DMS114 treated with DMSO at 0.1 percent for 48 hours (cell line): ENCODE measurements around the gene TMEM187.

ENCODE experiments used
- DNase-seq: peaks from one replicate; lab custom pipeline; 2025; ENCODE audit not compliant: unreplicated experiment; lab: John Stamatoyannopoulos, UW

Gene TMEM187

GRCh38 chrX:153995504-153995903 lies 22.9 kb downstream of the TMEM187 start:
- no peak for DNase-seq

DNA sequence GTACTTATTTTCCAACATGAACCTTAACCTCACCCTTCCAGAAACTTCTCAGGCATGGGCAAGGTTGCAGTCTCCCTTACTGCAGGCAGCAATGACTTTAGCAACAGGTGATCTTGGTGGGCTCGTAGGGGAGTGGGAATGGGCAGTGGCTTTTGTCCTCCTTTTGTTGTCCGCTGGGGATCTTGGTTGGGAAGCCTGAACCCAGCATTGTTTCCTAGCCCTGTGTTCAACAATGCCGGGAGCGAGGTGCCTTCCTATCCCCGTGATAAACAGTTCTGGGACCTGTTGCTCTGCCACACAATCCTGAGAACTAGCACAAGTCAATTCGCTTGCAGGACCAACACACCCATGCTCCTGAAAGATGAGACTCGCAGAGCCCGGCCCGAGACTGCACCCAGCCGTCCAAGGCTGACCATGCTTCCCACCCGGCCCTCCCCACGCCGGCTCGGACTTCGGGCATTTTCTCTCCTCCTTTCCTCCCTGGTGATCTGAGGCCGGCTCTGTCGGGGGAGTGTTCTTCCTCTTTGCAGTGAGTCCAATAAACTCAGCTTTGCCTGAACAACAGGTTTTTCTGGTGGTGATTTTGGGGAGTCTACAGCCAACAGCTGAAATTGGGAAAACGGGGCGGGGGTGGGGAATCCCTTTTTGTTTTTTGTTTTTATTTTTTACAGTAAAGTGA lies 26.9 kb downstream of the TMEM187 start:
- no peak for DNase-seq

- no peak for DNase-seq
Observed at GRCh38 chrX:154000051-154000450, 27.5 kb downstream of the TMEM187 start.

GRCh38 chrX:154002215-154002719 lies 29.7 kb downstream of the TMEM187 start:
- no peak for DNase-seq

DNA sequence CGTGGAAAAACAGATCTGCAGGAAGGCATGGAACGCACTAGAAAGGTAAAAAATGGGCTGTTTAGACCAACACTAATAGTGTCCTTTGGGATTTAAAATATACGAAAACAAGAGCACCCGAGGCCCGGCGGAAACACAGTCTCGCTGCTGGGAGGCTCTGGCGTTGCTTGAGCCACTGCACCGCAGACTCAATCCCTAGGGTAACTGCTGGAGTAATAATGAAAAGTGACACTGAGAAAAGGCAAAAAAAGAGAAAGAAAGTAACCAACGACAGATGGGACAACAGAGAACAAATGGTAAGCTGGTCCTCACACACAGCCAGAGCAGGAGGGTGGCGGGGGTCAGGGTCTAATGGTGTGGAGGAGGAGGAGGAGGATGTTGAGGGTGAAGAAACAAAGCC lies 31.8 kb downstream of the TMEM187 start:
- no peak for DNase-seq

GRCh38 chrX:154006947-154007346 lies 34.4 kb downstream of the TMEM187 start:
- no peak for DNase-seq

GRCh38 chrX:154008521-154008920 lies 36.0 kb downstream of the TMEM187 start:
- no peak for DNase-seq

DNA sequence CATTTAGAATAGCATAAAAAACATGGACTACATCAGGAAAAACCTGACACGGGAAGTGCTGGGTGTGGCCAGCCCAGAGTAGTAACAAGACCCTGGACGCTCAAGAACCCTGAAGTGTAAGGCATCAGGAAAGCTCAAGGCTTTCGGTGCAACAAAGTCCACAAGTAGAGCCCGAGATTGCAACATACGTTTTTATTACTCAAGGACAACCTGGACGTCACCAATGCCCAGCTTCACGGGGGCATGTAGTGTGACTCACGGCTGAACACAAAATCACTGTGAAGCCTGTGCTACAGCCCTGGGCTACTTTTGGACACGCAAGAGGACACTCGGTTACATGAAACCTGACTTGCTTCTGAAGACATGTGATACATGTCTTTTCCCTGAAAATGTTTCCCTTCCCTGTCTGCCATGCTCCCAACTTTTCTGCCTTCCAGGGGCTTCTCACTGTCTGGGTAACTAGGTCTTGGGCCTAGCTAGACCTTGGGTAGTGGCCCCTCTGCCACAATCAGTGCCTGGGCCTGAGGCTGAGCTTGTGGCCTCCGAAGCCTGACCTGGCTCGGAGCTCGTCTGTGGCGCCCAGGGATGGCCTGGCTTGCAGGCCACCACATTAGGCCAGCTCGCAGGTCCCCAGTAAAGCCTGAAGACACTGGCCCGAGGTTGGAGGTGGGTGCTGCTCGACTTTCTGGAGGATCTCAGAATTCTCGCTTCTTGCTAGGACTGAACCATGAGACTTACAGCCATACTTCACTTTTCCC lies 38.0 kb downstream of the TMEM187 start:
- no peak for DNase-seq

- no peak for DNase-seq
Observed at GRCh38 chrX:154011376-154012335, 39.1 kb downstream of the TMEM187 start.

- no peak for DNase-seq
Observed at GRCh38 chrX:154012336-154012991, 39.9 kb downstream of the TMEM187 start.

DNA sequence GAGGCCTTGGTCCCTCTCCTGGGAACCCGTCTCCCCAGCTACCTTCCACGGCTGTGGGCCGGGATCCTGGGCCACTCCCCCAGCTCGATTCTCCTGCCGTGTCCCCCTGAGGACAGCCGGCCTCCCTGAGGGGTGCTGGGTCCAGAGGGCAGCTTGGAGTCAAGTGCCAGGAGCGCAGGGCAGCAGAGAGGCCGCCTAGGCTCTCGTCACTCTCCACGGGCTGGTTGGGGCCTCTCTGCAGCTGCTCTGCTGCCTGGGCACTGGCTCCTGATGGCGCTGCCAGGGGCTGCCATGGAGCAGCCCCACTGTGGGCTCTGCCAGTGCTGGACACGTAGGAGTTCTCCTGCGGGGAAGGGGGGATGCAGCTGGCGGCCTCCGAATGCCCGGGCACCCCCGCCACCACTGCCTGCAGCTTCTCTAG lies 40.5 kb downstream of the TMEM187 start:
- no peak for DNase-seq

GRCh38 chrX:154013614-154014360 lies 41.2 kb downstream of the TMEM187 start:
- no peak for DNase-seq

DNA sequence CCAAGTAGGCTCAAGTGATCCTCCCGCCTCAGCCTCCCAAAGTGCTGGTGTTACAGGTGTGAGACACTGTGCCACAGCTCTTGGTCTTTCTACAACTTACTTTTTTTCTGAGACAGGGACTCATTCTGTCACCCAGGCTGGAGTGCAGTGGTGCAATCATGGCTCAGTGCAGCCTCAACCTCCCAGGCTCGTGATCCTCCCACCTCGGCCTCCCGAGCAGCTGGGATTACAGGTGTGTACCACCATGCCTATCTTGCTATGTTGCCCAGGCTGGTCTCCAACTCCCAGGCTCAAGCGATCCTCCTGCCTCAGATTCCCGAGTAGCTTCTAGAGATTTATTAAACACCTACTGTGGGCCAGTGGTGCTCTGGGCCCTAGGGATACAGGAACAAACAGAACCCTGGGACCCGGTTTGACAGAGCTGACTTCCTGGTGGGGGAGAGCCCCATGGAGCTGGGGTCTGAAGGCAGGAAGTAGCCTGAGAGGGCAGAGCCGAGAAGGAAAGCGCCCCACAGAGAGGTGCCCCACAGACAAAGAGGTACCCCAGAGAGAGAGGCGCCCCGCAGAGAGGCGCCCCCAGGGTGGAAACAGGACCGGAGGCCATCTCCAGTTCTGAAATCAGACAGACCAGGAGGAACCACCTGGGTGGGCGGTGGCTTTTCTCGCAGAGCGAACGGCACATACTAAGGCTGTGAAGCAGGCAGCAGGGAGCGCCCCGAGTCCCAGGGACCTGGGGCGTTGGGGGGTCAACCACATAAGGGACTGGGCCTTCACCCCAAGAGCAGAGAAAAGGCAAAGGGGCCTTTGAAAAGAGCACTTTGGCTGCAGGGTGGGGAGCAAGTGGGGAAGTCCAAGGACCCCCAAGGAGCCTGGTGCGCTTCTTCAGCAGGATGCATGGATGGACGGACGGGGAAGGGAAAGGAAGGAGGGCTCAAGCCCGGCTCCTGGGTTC lies 42.2 kb downstream of the TMEM187 start:
- DNase-seq, result no peak

DNA sequence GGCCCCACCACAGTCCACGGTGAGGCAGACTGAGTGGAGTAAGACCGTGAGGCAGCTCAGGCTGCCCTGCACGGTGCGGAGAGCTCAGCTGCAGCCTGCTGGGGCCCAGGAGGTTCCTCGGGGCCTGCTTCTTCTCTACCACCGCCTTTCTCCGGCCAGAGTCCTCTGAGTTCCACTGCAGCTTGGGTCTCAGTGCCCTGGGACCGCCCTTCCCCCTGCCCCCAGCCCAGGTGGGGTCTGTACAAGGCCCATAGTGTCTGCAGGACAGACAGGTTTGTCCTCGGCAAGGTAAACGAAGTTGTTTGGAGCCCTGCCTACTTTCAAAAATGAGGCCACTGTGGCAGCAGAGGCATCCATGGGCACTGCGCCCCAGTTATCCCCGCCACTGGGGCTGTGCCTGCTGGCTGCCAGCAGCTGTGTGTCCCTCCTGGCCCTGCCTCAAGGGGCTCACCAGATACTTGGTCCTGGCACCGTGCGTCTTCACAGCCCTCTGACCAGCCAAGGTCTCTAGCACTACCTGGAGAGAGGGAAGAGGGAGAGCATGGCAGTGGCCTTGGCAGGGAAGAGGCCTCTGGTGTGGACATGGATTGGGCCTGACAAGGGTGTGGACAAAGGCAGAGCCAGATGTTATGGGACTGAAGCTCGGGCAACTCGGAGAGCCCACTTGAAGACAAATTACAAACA lies 43.2 kb downstream of the TMEM187 start:
- DNase-seq, result no peak

- no peak for DNase-seq
Observed at GRCh38 chrX:154016366-154017076, 44.0 kb downstream of the TMEM187 start.

GRCh38 chrX:154017766-154018517 lies 45.4 kb downstream of the TMEM187 start:
- no peak for DNase-seq

DNA sequence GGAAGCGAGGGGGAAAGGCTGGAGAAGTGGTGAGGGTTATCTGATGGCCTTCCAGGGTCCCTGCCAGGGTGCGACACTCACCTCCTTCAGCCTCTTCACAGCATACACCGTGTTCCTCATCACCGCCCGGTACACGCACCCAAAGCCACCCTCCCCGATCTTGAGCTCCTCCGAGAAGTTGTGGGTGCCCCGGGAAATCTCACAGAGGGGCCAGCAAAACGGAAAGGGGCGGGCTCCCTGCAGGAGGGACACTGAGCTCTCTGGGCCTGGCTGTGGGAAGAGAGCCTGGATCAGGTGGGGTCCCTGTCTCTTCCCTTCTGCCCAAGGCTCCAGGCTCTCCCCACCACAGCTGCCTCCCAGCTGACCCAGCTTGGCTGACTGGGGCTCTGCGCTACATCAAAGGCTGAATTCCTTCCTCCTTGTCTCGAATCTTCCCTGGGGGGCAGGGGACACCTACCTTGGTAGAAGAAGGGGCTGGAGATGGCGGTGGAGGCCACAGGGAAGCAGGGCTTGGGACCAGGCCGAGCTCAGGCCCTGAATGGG lies 46.0 kb downstream of the TMEM187 start:
- DNase-seq, result no peak
